ENCODE data around the gene VIL1. TPM values are rescaled to one million over a fixed set of nuclear protein-coding genes. Genes with fewer than 3 reads are reported as not detected.

VIL1 gene
- total and polyA plus RNA-seq, 4 donors = 0.06 to 0.77 (median 0.15) TPM

GRCh38 chr2:218445602-218446001 lies 26.7 kb downstream of the VIL1 start:
- no peaks in the 10 kb centered on the region for H3K27me3 ChIP-seq (ENCODE audit: control insufficient read depth in 3 of 3, insufficient read depth in 3 of 3, low read length in 2 of 3)
- no peak overlapping the region for H3K9ac ChIP-seq (ENCODE audit: insufficient read depth in 1 of 2, low read length in 2 of 2)
- H3K36me3 ChIP-seq (ENCODE audit: control insufficient read depth in 4 of 4, insufficient read depth in 4 of 4, low read length in 4 of 4) = peaks cover 7 to 11% (median 9%) of the 10 kb centered on the region in 4 donors
- no peak overlapping the region for H3K27ac ChIP-seq (ENCODE audit: low read depth in 1 of 2, low read length in 1 of 2)
- H3K4me1 ChIP-seq (ENCODE audit: control insufficient read depth in 5 of 5, insufficient read depth in 5 of 5, low read length in 5 of 5) = no peaks in the 10 kb centered on the region
- no peak overlapping the region for H3K4me3 ChIP-seq
- no peaks in the 10 kb centered on the region for H3K9me3 ChIP-seq (ENCODE audit: control insufficient read depth in 4 of 4, insufficient read depth in 3 of 4, low read length in 3 of 4)
- ATAC-seq (ENCODE audit: insufficient read depth, low FRiP score) = no peak
- TF ChIP-seq CTCF (IDR thresholded peaks at IDR 0.05; ENCODE audit: control extremely low read depth, extremely low read depth) = no peak
- DNase-seq = no peak

GRCh38 chr2:218446547-218446946 lies 27.6 kb downstream of the VIL1 start:
- ATAC-seq (ENCODE audit: insufficient read depth, low FRiP score) (no peak), DNase-seq (no peak)
- Histone ChIP-seq H3K36me3 (ENCODE audit: control insufficient read depth in 4 of 4, insufficient read depth in 4 of 4, low read length in 4 of 4) (peaks cover 7 to 11% (median 9%) of the 10 kb centered on the region in 4 donors), H3K27ac (ENCODE audit: low read depth in 1 of 2, low read length in 1 of 2) (no peak overlapping the region), H3K4me3 (no peak overlapping the region), H3K9ac (ENCODE audit: insufficient read depth in 1 of 2, low read length in 2 of 2) (no peak overlapping the region), H3K27me3 (ENCODE audit: control insufficient read depth in 3 of 3, insufficient read depth in 3 of 3, low read length in 2 of 3) (no peaks in the 10 kb centered on the region), H3K4me1 (ENCODE audit: control insufficient read depth in 5 of 5, insufficient read depth in 5 of 5, low read length in 5 of 5) (no peaks in the 10 kb centered on the region), H3K9me3 (ENCODE audit: control insufficient read depth in 4 of 4, insufficient read depth in 3 of 4, low read length in 3 of 4) (no peaks in the 10 kb centered on the region)
- WGBS, 2 donors = 95 to 98% methylated on average over 6 of the region's 6 CpGs
- TF ChIP-seq CTCF (IDR thresholded peaks at IDR 0.05; ENCODE audit: control extremely low read depth, extremely low read depth) = no peak

GRCh38 chr2:218447072-218447471 lies 28.1 kb downstream of the VIL1 start:
- Histone ChIP-seq H3K4me3 (no peak overlapping the region), H3K27ac (ENCODE audit: low read depth in 1 of 2, low read length in 1 of 2) (no peak overlapping the region), H3K36me3 (ENCODE audit: control insufficient read depth in 4 of 4, insufficient read depth in 4 of 4, low read length in 4 of 4) (peaks cover 7 to 11% (median 9%) of the 10 kb centered on the region in 4 donors), H3K4me1 (ENCODE audit: control insufficient read depth in 5 of 5, insufficient read depth in 5 of 5, low read length in 5 of 5) (no peaks in the 10 kb centered on the region), H3K27me3 (ENCODE audit: control insufficient read depth in 3 of 3, insufficient read depth in 3 of 3, low read length in 2 of 3) (no peaks in the 10 kb centered on the region), H3K9ac (ENCODE audit: insufficient read depth in 1 of 2, low read length in 2 of 2) (no peak overlapping the region), H3K9me3 (ENCODE audit: control insufficient read depth in 4 of 4, insufficient read depth in 3 of 4, low read length in 3 of 4) (no peaks in the 10 kb centered on the region)
- DNase-seq = no peak
- TF ChIP-seq CTCF (IDR thresholded peaks at IDR 0.05; ENCODE audit: control extremely low read depth, extremely low read depth) = no peak
- WGBS, 2 donors = 100% methylated on average over 2 of the region's 2 CpGs
- ATAC-seq (ENCODE audit: insufficient read depth, low FRiP score) = no peak

GRCh38 chr2:218448934-218449333 lies 30.0 kb downstream of the VIL1 start:
- no peaks in the 10 kb centered on the region for H3K4me1 ChIP-seq (ENCODE audit: control insufficient read depth in 5 of 5, insufficient read depth in 5 of 5, low read length in 5 of 5)
- ATAC-seq (ENCODE audit: insufficient read depth, low FRiP score) = no peak
- H3K27ac ChIP-seq (ENCODE audit: low read depth in 1 of 2, low read length in 1 of 2) = no peak overlapping the region
- peaks cover 9 to 17% (median 12%) of the 10 kb centered on the region in 4 donors for H3K36me3 ChIP-seq (ENCODE audit: control insufficient read depth in 4 of 4, insufficient read depth in 4 of 4, low read length in 4 of 4)
- H3K9ac ChIP-seq (ENCODE audit: insufficient read depth in 1 of 2, low read length in 2 of 2) = no peak overlapping the region
- DNase-seq = no peak
- H3K4me3 ChIP-seq = no peak overlapping the region
- 52 to 62% methylated on average over 3 of the region's 3 CpGs for WGBS, 2 donors
- TF ChIP-seq CTCF (IDR thresholded peaks at IDR 0.05; ENCODE audit: control extremely low read depth, extremely low read depth) = no peak
- no peaks in the 10 kb centered on the region for H3K27me3 ChIP-seq (ENCODE audit: control insufficient read depth in 3 of 3, insufficient read depth in 3 of 3, low read length in 2 of 3)
- no peaks in the 10 kb centered on the region for H3K9me3 ChIP-seq (ENCODE audit: control insufficient read depth in 4 of 4, insufficient read depth in 3 of 4, low read length in 3 of 4)

All from lung (tissue), 12 donors.